IMR-90 (cell line): ENCODE data around the gene MSLN. TPM values are rescaled to one million over a fixed set of nuclear protein-coding genes. Genes with fewer than 3 reads are reported as not detected.

Source experiments
- ATAC-seq: fragments of 200-7000 bp; cut with Tn5 transposase; 2 replicates; pipeline ENCODE4 v1.9.1; 2020; ENCODE audit warnings: low read depth, mild to moderate bottlenecking, moderate library complexity
- BruUV-seq: library from RNA; stranded (reverse); fragments of 400-500 nt; replicated peaks from 2 replicates; lab custom pipeline; 2021; lab: Mats Ljungman, UMichigan
- CTCF ChIA-PET: fragments of 300-600 bp; formaldehyde crosslinking; extraction: SDS; loops from one replicate; lab custom pipeline; 2021; ENCODE audit warnings: antibody characterized with exemption; lab: Yijun Ruan, JAX
- POLR2A ChIA-PET: fragments of 300-600 bp; sonication (Branson Sonifier 250); formaldehyde crosslinking; loops from one replicate; lab custom pipeline; 2022; ENCODE audit warnings: antibody characterized with exemption; ENCODE audit not compliant: unreplicated experiment; lab: Charles Lee
- DNase-seq: peaks from one replicate; pipeline ENCODE4 v3.0.0; 2013
- H2AFZ ChIP-seq: replicated peaks from 2 replicates; pipeline ENCODE3; 2013; ENCODE audit warnings: low read length, mild to moderate bottlenecking; ENCODE audit not compliant: poor library complexity
- H2AK5ac ChIP-seq: 2 replicates; pipeline ENCODE4 v1.6.1; 2013; ENCODE audit warnings: low read depth, low read length, inconsistent platforms
- H2AK9ac ChIP-seq: replicated peaks from 2 replicates; pipeline ENCODE3; 2013; ENCODE audit warnings: mild to moderate bottlenecking, low read depth, low read length, moderate library complexity; ENCODE audit not compliant: poor library complexity
- H2BK120ac ChIP-seq: 2 replicates; pipeline ENCODE4 v1.6.1; 2013; ENCODE audit warnings: low read depth, low read length, inconsistent platforms
- H2BK15ac ChIP-seq: 3 replicates; pipeline ENCODE4 v1.6.1; 2013; ENCODE audit warnings: low read depth, low read length, inconsistent platforms
- H2BK20ac ChIP-seq: 2 replicates; pipeline ENCODE4 v1.6.1; 2013; ENCODE audit warnings: low read depth, mild to moderate bottlenecking, inconsistent platforms, low read length, moderate library complexity
- H2BK5ac ChIP-seq: 2 replicates; pipeline ENCODE4 v1.6.1; 2013; ENCODE audit warnings: mild to moderate bottlenecking, low read depth, low read length, inconsistent platforms; ENCODE audit not compliant: poor library complexity, severe bottlenecking
- H3K14ac ChIP-seq: replicated peaks from 2 replicates; pipeline ENCODE4 v1.6.1; 2013; ENCODE audit warnings: low read depth, low read length, inconsistent platforms
- H3K18ac ChIP-seq: 2 replicates; pipeline ENCODE4 v1.6.1; 2013; ENCODE audit warnings: low read depth, low read length, control low read depth
- H3K23ac ChIP-seq: 2 replicates; pipeline ENCODE4 v1.6.1; 2013; ENCODE audit warnings: low read depth, low read length, inconsistent platforms
- H3K27ac ChIP-seq: 2 replicates; pipeline ENCODE4 v1.5.1; 2013; ENCODE audit warnings: mild to moderate bottlenecking, control low read depth, low read length; ENCODE audit not compliant: insufficient read depth
- H3K27me3 ChIP-seq: 2 replicates; pipeline ENCODE4 v1.6.1; 2013; ENCODE audit warnings: low read length; ENCODE audit not compliant: control insufficient read depth, insufficient read depth
- H3K36me3 ChIP-seq: 2 replicates; pipeline ENCODE4 v1.6.1; 2013; ENCODE audit warnings: low read length, mixed read lengths; ENCODE audit not compliant: control insufficient read depth, insufficient read depth
- H3K4ac ChIP-seq: 2 replicates; pipeline ENCODE4 v1.6.1; 2013; ENCODE audit warnings: low read depth, low read length, inconsistent platforms
- H3K4me1 ChIP-seq: 2 replicates; pipeline ENCODE4 v1.6.1; 2013; ENCODE audit warnings: low read length, mixed read lengths; ENCODE audit not compliant: control insufficient read depth, insufficient read depth
- H3K4me2 ChIP-seq: 2 replicates; pipeline ENCODE4 v1.6.1; 2013; ENCODE audit warnings: low read depth, mild to moderate bottlenecking, control low read depth, low read length, moderate library complexity
- H3K4me3 ChIP-seq: 2 replicates; pipeline ENCODE4 v1.5.1; 2013; ENCODE audit warnings: low read depth, mild to moderate bottlenecking, control low read depth, low read length, moderate library complexity; ENCODE audit not compliant: insufficient read depth
- H3K56ac ChIP-seq: 2 replicates; pipeline ENCODE4 v1.6.1; 2013; ENCODE audit warnings: low read length, inconsistent platforms; ENCODE audit not compliant: insufficient read depth; ENCODE audit errors: extremely low read depth
- H3K79me1 ChIP-seq, 2 experiments: 2 replicates each; pipeline ENCODE4 v1.6.1; 2013; ENCODE audit warnings: low read length in 2 of 2, inconsistent platforms in 1 of 2, low read depth in 1 of 2
- H3K9ac ChIP-seq: 2 replicates; pipeline ENCODE4 v1.6.1; 2013; ENCODE audit warnings: low read depth, low read length, control low read depth
- H3K9me1 ChIP-seq: 2 replicates; pipeline ENCODE4 v1.6.1; 2013; ENCODE audit warnings: low read length, inconsistent platforms; ENCODE audit not compliant: insufficient read depth
- H3K9me3 ChIP-seq: 2 replicates; pipeline ENCODE4 v1.6.1; 2013; ENCODE audit warnings: low read length; ENCODE audit not compliant: control insufficient read depth, insufficient read depth
- H4K20me1 ChIP-seq: 2 replicates; pipeline ENCODE4 v1.6.1; 2013; ENCODE audit warnings: low read length, inconsistent platforms; ENCODE audit not compliant: insufficient read depth
- H4K5ac ChIP-seq: 2 replicates; pipeline ENCODE4 v1.6.1; 2013; ENCODE audit warnings: mild to moderate bottlenecking, low read depth, low read length, control low read depth
- H4K8ac ChIP-seq, 2 experiments: 2 replicates each; pipeline ENCODE4 v1.6.1; 2013; ENCODE audit warnings: low read depth in 2 of 2, low read length in 2 of 2, control low read depth in 1 of 2, inconsistent platforms in 1 of 2
- H4K91ac ChIP-seq: 2 replicates; pipeline ENCODE4 v1.6.1; 2013; ENCODE audit warnings: low read depth, low read length, inconsistent platforms; ENCODE audit not compliant: insufficient read depth
- CEBPB ChIP-seq: IDR thresholded peaks from 2 replicates; pipeline ENCODE4 v1.6.1; 2012; ENCODE audit warnings: low read depth, low read length, improper control_type of control experiment
- ELK1 ChIP-seq: fragments of 150-350 bp; IDR thresholded peaks from 2 replicates; pipeline ENCODE4 v1.6.1; 2016; ENCODE audit warnings: low read depth, mild to moderate bottlenecking, low read length, moderate library complexity, borderline replicate concordance
- FOS ChIP-seq: fragments of 150-350 bp; IDR thresholded peaks from 2 replicates; pipeline ENCODE4 v1.6.1; 2016; ENCODE audit warnings: low read depth, low read length
- MAFK ChIP-seq: IDR thresholded peaks from 2 replicates; pipeline ENCODE4 v1.6.1; 2012; ENCODE audit warnings: low read depth, low read length, improper control_type of control experiment
- MAZ ChIP-seq: IDR thresholded peaks from 2 replicates; pipeline ENCODE4 v1.6.1; 2012; ENCODE audit warnings: low read depth, mild to moderate bottlenecking, low read length, improper control_type of control experiment, moderate library complexity, borderline replicate concordance
- MXI1 ChIP-seq: IDR thresholded peaks from 2 replicates; pipeline ENCODE4 v1.6.1; 2012; ENCODE audit warnings: low read depth, mild to moderate bottlenecking, low read length, moderate library complexity, borderline replicate concordance
- POLR2A ChIP-seq: IDR thresholded peaks from 2 replicates; pipeline ENCODE4 v1.6.1; 2012; ENCODE audit warnings: mild to moderate bottlenecking, low read depth, low read length
- RAD21 ChIP-seq: IDR thresholded peaks from 2 replicates; pipeline ENCODE4 v1.6.1; 2012; ENCODE audit warnings: low read length, improper control_type of control experiment
- RCOR1 ChIP-seq: IDR thresholded peaks from 2 replicates; pipeline ENCODE4 v1.6.1; 2012; ENCODE audit warnings: mild to moderate bottlenecking, low read length, improper control_type of control experiment; ENCODE audit not compliant: insufficient replicate concordance
- RFX5 ChIP-seq: IDR thresholded peaks from 2 replicates; pipeline ENCODE4 v1.8.0; 2012; ENCODE audit warnings: low read depth, mild to moderate bottlenecking, low read length, moderate library complexity
- SMC3 ChIP-seq: fragments of 150-350 bp; IDR thresholded peaks from 2 replicates; pipeline ENCODE4 v1.6.1; 2016; ENCODE audit warnings: low read depth, mild to moderate bottlenecking, antibody characterized with exemption, low read length, moderate library complexity
- USF2 ChIP-seq: fragments of 150-350 bp; IDR thresholded peaks from 2 replicates; pipeline ENCODE4 v1.6.1; 2017; ENCODE audit warnings: mild to moderate bottlenecking, antibody characterized with exemption, low read length, low read depth
- WGBS, 2 experiments: methylation state at CpG; one replicate each; pipeline versions ENCODE4 v1.1.5 to v1.1.7; 2013; ENCODE audit warnings: missing lambda C conversion rate in 2 of 2; ENCODE audit not compliant: insufficient read length in 1 of 2; ENCODE audit errors: extremely low coverage in 2 of 2; 5-methylcytosine and 5-hydroxymethylcytosine counted together
- dilution Hi-C: fragments of 300-500 bp; cut with HindIII; formaldehyde crosslinking; loops from one replicate; pipeline ENCODE4 v1.14.3; 2018; ENCODE audit warnings: low sequenced_read_pairs; ENCODE audit not compliant: unreplicated experiment
- in situ Hi-C: fragments of 300-500 bp; cut with MboI; formaldehyde crosslinking; loops from 3 replicates; pipeline ENCODE4 v1.14.3; 2019; ENCODE audit warnings: low sequenced_read_pairs, inconsistent platforms, mixed read lengths
- intact Hi-C: fragments of 100-400 bp; cut with micrococcal nuclease; formaldehyde crosslinking; loops from 2 replicates; pipeline ENCODE4 v1.10.0; 2022
- polyA plus RNA-seq, 3 experiments: library from polyadenylated mRNA; depleted of rRNA; stranded (reverse); fragments of >200 nt; gene quantifications; 2 replicates each; pipeline ENCODE4 v1.2.3, GENCODE V29; 2012; ENCODE audit warnings: low replicate concordance in 1 of 3
- total RNA-seq: library from RNA; depleted of rRNA; stranded (reverse); fragments of >200 nt; gene quantifications from 2 replicates; pipeline ENCODE4 v1.2.3, GENCODE V29; 2012
- TF ChIP-seq, protein P1 (sequence below): conservative IDR thresholded peaks from 2 replicates; pipeline ENCODE4 v1.5.1; 2012; ENCODE audit warnings: mild to moderate bottlenecking, low read depth, low read length, improper control_type of control experiment

The MSLN gene
- total and polyA plus RNA-seq, 2 of the 4 experiments (the other 2 are of a cell fraction), result 0.14 TPM; not detected in 1

GRCh38 chr16:799948-800833, 39.7 kb downstream of the MSLN start, which contains the start of gene GNG13:
Gene GNG13, minus strand, starts transcription at chr16:800734. Its CDS starts 1,657 bp downstream, at chr16:799077.
- H2BK120ac ChIP-seq, result no peak within 1 kb of the TSS
- no peak within 1 kb of the TSS for H3K18ac ChIP-seq
- ATAC-seq, result peak; percentile 36
- dilution Hi-C loops, result no loop called here
- no peaks in the 10 kb centered on the region for H3K9me1 ChIP-seq
- H3K27me3 ChIP-seq, result peaks cover 20% of the 10 kb centered on the region
- no peak within 1 kb of the TSS for H3K4ac ChIP-seq
- no peak within 1 kb of the TSS for H3K23ac ChIP-seq
- ChIA-PET POLR2A (no interaction called here), CTCF (no interaction called here)
- H4K91ac ChIP-seq, result no peak within 1 kb of the TSS
- H4K5ac ChIP-seq, result no peak within 1 kb of the TSS
- TF ChIP-seq, protein P1, sequence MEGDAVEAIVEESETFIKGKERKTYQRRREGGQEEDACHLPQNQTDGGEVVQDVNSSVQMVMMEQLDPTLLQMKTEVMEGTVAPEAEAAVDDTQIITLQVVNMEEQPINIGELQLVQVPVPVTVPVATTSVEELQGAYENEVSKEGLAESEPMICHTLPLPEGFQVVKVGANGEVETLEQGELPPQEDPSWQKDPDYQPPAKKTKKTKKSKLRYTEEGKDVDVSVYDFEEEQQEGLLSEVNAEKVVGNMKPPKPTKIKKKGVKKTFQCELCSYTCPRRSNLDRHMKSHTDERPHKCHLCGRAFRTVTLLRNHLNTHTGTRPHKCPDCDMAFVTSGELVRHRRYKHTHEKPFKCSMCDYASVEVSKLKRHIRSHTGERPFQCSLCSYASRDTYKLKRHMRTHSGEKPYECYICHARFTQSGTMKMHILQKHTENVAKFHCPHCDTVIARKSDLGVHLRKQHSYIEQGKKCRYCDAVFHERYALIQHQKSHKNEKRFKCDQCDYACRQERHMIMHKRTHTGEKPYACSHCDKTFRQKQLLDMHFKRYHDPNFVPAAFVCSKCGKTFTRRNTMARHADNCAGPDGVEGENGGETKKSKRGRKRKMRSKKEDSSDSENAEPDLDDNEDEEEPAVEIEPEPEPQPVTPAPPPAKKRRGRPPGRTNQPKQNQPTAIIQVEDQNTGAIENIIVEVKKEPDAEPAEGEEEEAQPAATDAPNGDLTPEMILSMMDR, result no peak
- TF ChIP-seq POLR2A (no peak), RCOR1 (no peak), SMC3 (no peak), FOS (no peak), CEBPB (no peak), ELK1 (no peak), RFX5 (no peak), RAD21 (no peak), MXI1 (no peak), MAFK (no peak), USF2 (no peak), MAZ (no peak)
- H4K8ac ChIP-seq, result no peak within 1 kb of the TSS
- intact Hi-C loops, result no loop called here
- H3K79me1 ChIP-seq, result no peaks in the 10 kb centered on the region
- no peak within 1 kb of the TSS; the same call in 1 of the 2 replicates for H3K56ac ChIP-seq
- H3K4me2 ChIP-seq, result no peak within 1 kb of the TSS; the same call in 1 of the 2 replicates
- no peaks in the 10 kb centered on the region for H3K4me1 ChIP-seq
- in situ Hi-C loops, result loop anchor here (25.0 kb wide), 1 partner anchor 412 kb away; no protein-coding TSS in a partner anchor
- no peaks in the 10 kb centered on the region for H4K20me1 ChIP-seq
- no peak within 1 kb of the TSS for H3K4me3 ChIP-seq
- no peak within 1 kb of the TSS for H2BK20ac ChIP-seq
- no peak within 1 kb of the TSS for H2AK9ac ChIP-seq
- no peak within 1 kb of the TSS for H3K14ac ChIP-seq
- H3K36me3 ChIP-seq, result peaks cover 1% of the 10 kb centered on the region; the same call in 1 of the 2 replicates
- no TSS peak for BruUV-seq
- WGBS, 2 experiments, result 0% methylated on average over 5 of the region's 57 CpGs; no CpG with 5 or more reads in 1 of the 2 experiments
- no peak within 1 kb of the TSS for H3K27ac ChIP-seq
- no peak within 1 kb of the TSS for H2BK5ac ChIP-seq
- peak within 1 kb of the TSS; percentile 67 for H2AFZ ChIP-seq
- no peak for DNase-seq
- H2BK15ac ChIP-seq, result no peak within 1 kb of the TSS
- no peak within 1 kb of the TSS for H2AK5ac ChIP-seq
- H3K9me3 ChIP-seq, result no peaks in the 10 kb centered on the region
- no peak within 1 kb of the TSS for H3K9ac ChIP-seq
